Activated naive CD8-positive, alpha-beta T cell treated with anti-CD3 and anti-CD28 coated beads, Interleukin-2, amount 10 ng/mL, durations not matched to agents 7 days and 5 days (primary cell): ENCODE data around the gene MISP. TPM values are rescaled to one million over a fixed set of nuclear protein-coding genes. Genes with fewer than 3 reads are reported as not detected.

Experiments
- ATAC-seq: fragments of 150-1000 bp; cut with Tn5 transposase; one replicate; pipeline ENCODE4 v1.10.0; 2021; ENCODE audit warnings: low read depth, moderate library complexity
- POLR2A ChIA-PET: fragments of 350-600 bp; sonication (Branson Sonifier 250); formaldehyde crosslinking; loops from one replicate; lab custom pipeline; 2021; ENCODE audit warnings: antibody characterized with exemption; lab: Charles Lee
- DNase-seq: peaks from one replicate; pipeline ENCODE4 v3.0.0; 2021
- H3K27ac Mint-ChIP-seq: one replicate; pipeline ENCODE4 v1.8.0; 2022; ENCODE audit warnings: mild to moderate bottlenecking, mixed read lengths
- H3K27me3 Mint-ChIP-seq: one replicate; pipeline ENCODE4 v1.8.0; 2022; ENCODE audit warnings: mild to moderate bottlenecking, moderate library complexity, mixed read lengths
- H3K36me3 Mint-ChIP-seq: one replicate; pipeline ENCODE4 v1.8.0; 2021; ENCODE audit warnings: mild to moderate bottlenecking, mixed read lengths
- H3K4me1 Mint-ChIP-seq: one replicate; pipeline ENCODE4 v1.8.0; 2021; ENCODE audit warnings: mixed read lengths
- H3K4me3 Mint-ChIP-seq: one replicate; pipeline ENCODE4 v1.8.0; 2022; ENCODE audit warnings: mild to moderate bottlenecking, moderate library complexity, mixed read lengths
- H3K9me3 Mint-ChIP-seq: one replicate; pipeline ENCODE4 v1.8.0; 2021; ENCODE audit warnings: mixed read lengths
- microRNA-seq: library from miRNA; unstranded; fragments of <30 nt; microRNA quantifications from one replicate; pipeline ENCODE4 v1.2.0, GENCODE V29; 2022
- total RNA-seq, 2 experiments: library from RNA; stranded (reverse); gene quantifications; one replicate each; pipeline ENCODE4 v1.2.3, GENCODE V29; 2021

MISP gene
- total RNA-seq, 2 experiments from 2014 or later: not detected

GRCh38 chr19:811506-812048 is 60.7 kb downstream of the MISP start:
- Mint-ChIP-seq H3K4me3 (no peak overlapping the region), H3K9me3 (peaks cover 5% of the 10 kb centered on the region), H3K27ac (no peak overlapping the region), H3K36me3 (peaks cover 32% of the 10 kb centered on the region), H3K27me3 (no peaks in the 10 kb centered on the region), H3K4me1 (peaks cover 5% of the 10 kb centered on the region)
- ATAC-seq (no peak), DNase-seq (no peak)
- POLR2A ChIA-PET: no interaction called here

- no peak overlapping the region for H3K27ac Mint-ChIP-seq
- no peak for ATAC-seq
- POLR2A ChIA-PET: no interaction called here
Measured at GRCh38 chr19:812049-812746, 61.3 kb downstream of the MISP start.

GRCh38 chr19:812747-813218 is 61.9 kb downstream of the MISP start:
- H3K4me3 Mint-ChIP-seq: no peak overlapping the region
- peaks cover under 1% of the 10 kb centered on the region for H3K4me1 Mint-ChIP-seq
- POLR2A ChIA-PET: no interaction called here
- peaks cover 5% of the 10 kb centered on the region for H3K9me3 Mint-ChIP-seq
- H3K27ac Mint-ChIP-seq: no peak overlapping the region
- H3K36me3 Mint-ChIP-seq: peaks cover 28% of the 10 kb centered on the region
- ATAC-seq (no peak), DNase-seq (no peak)
- no peaks in the 10 kb centered on the region for H3K27me3 Mint-ChIP-seq

More at GRCh38 chr19:812049-812746, 61.3 kb downstream of the MISP start:
- peaks cover 5% of the 10 kb centered on the region for H3K4me1 Mint-ChIP-seq
- no peaks in the 10 kb centered on the region for H3K27me3 Mint-ChIP-seq
- H3K36me3 Mint-ChIP-seq: peaks cover 34% of the 10 kb centered on the region
- H3K4me3 Mint-ChIP-seq: no peak overlapping the region
- DNase-seq: no peak
- peaks cover 5% of the 10 kb centered on the region for H3K9me3 Mint-ChIP-seq

- Mint-ChIP-seq H3K4me1 (no peaks in the 10 kb centered on the region), H3K4me3 (no peak overlapping the region), H3K36me3 (peaks cover 26% of the 10 kb centered on the region), H3K27ac (no peak overlapping the region), H3K9me3 (peaks cover 5% of the 10 kb centered on the region), H3K27me3 (no peaks in the 10 kb centered on the region)
- DNase-seq (no peak), ATAC-seq (peak; percentile 6)
- POLR2A ChIA-PET: interaction anchor here (0.7 kb wide), 1 partner anchor 12 kb away, joined by 3 read pairs; no protein-coding TSS in a partner anchor
Measured at GRCh38 chr19:813219-814151, 62.6 kb downstream of the MISP start.

Small RNAs within 50 kb of the gene (microRNA-seq; reads per million reads assigned to microRNA genes)
- gene MIR3187 (40.0 reads per million, percentile 42 among the genes with 10 or more reads in this experiment), gene MIR4745 (9.1 reads per million, percentile 12 among the genes with 10 or more reads in this experiment)

Other genes with a start within 250 kb of the MISP start
- 10 to 100 TPM; 27.0 to 27.2 TPM for gene TPGS1, start 243.6 kb upstream of the MISP start, total RNA-seq
- gene CDC34, start 219.4 kb upstream of the MISP start, total RNA-seq: 10 to 100 TPM; 49.2 to 51.5 TPM
- 10 to 100 TPM; 81.5 to 84.5 TPM for gene GZMM, start 207.1 kb upstream of the MISP start, total RNA-seq
- 100 to 1,000 TPM; 183 to 196 TPM for gene BSG, start 178.5 kb upstream of the MISP start, total RNA-seq
- 1 to 10 TPM; 1.0 to 1.2 TPM for gene HCN2, start 161.2 kb upstream of the MISP start, total RNA-seq
- gene POLRMT, start 117.6 kb upstream of the MISP start, total RNA-seq: 10 to 100 TPM; 63.2 to 65.1 TPM
- gene FGF22, start 111.2 kb upstream of the MISP start, total RNA-seq: 1 to 10 TPM in 1 of 2 experiments, under 1 TPM in 1; 0.72 to 1.1 TPM
- gene RNF126, start 87.9 kb upstream of the MISP start, total RNA-seq: 10 to 100 TPM; 79.0 to 84.8 TPM
- 1 to 10 TPM; 2.6 to 2.9 TPM for gene FSTL3, start 74.7 kb upstream of the MISP start, total RNA-seq
- not detected for gene PRSS57, start 55.7 kb upstream of the MISP start, total RNA-seq
- not detected for gene PALM, start 42.2 kb upstream of the MISP start, total RNA-seq
- gene PTBP1, start 46.3 kb downstream of the MISP start, total RNA-seq: 100 to 1,000 TPM; 400 to 411 TPM
- gene PLPPR3, start 70.8 kb downstream of the MISP start, total RNA-seq: not detected
- gene AZU1, start 76.7 kb downstream of the MISP start, total RNA-seq: under 1 TPM in 1 of 2 experiments, not detected in 1; 0.25 TPM
- gene PRTN3, start 89.9 kb downstream of the MISP start, total RNA-seq: not detected
- gene ELANE, start 101.2 kb downstream of the MISP start, total RNA-seq: not detected
- 1 to 10 TPM; 4.4 to 5.5 TPM for gene CFD, start 108.6 kb downstream of the MISP start, total RNA-seq
- 10 to 100 TPM; 53.6 to 72.7 TPM for gene MED16, start 142.1 kb downstream of the MISP start, total RNA-seq
- gene RNU6-9, start 142.4 kb downstream of the MISP start, total RNA-seq: not detected
- gene R3HDM4, start 162.1 kb downstream of the MISP start, total RNA-seq: 100 to 1,000 TPM; 108 to 113 TPM
- gene KISS1R, start 166.2 kb downstream of the MISP start, total RNA-seq: 1 to 10 TPM; 2.9 to 3.1 TPM
- 10 to 100 TPM; 28.7 to 33.2 TPM for gene ARID3A, start 174.9 kb downstream of the MISP start, total RNA-seq
- gene WDR18, start 233.2 kb downstream of the MISP start, total RNA-seq: 10 to 100 TPM; 45.1 to 54.3 TPM
- gene GRIN3B, start 249.3 kb downstream of the MISP start, total RNA-seq: not detected